ENCODE data around the gene RAB36. TPM values are rescaled to one million over a fixed set of nuclear protein-coding genes. Genes with fewer than 3 reads are reported as not detected.

Gene RAB36
- total RNA-seq, 1 donor from 2014 or later: 0.35 TPM

DNA sequence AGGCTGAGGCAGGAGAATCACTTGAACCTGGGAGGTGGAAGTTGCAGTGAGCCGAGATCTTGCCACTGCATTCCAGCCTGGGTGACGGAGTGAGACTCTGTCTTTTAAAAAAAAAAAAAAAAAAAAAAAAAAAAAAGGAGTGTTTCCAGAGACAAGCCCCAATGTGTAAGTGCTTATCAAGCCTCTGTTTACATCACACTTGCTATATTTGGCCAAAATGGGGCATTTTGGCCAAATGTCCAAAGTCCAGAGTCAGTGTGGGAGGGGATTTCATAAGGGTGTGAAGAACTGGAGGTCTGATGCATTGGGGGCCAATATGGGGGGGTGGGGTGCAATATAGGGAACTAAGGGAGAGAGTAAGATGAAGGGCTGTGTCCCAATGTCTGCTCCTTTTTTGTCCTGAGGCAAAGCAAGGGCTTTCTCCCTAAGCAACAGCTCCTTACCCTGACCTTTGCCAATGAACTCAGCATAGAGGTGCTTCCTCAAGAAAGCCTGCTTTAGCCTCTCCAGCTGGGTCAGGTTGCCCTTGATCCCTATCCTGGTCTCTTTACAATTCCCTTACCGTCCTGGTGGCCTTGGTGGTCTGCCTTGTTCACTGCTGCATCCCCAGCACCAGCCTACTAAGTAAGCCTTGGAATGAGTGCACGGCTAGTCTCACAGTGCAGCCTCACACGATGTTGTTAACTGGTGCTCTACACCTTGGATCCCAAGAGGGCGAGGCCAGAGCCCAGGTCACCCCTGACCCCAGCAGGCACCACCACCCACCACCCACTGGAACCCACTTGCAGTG is 21.0 kb downstream of the RAB36 start:
- no peak for ATAC-seq (ENCODE audit: poor library complexity)
- DNase-seq: no peak
- intact Hi-C loops (cut with DNase I): no loop called here

DNA sequence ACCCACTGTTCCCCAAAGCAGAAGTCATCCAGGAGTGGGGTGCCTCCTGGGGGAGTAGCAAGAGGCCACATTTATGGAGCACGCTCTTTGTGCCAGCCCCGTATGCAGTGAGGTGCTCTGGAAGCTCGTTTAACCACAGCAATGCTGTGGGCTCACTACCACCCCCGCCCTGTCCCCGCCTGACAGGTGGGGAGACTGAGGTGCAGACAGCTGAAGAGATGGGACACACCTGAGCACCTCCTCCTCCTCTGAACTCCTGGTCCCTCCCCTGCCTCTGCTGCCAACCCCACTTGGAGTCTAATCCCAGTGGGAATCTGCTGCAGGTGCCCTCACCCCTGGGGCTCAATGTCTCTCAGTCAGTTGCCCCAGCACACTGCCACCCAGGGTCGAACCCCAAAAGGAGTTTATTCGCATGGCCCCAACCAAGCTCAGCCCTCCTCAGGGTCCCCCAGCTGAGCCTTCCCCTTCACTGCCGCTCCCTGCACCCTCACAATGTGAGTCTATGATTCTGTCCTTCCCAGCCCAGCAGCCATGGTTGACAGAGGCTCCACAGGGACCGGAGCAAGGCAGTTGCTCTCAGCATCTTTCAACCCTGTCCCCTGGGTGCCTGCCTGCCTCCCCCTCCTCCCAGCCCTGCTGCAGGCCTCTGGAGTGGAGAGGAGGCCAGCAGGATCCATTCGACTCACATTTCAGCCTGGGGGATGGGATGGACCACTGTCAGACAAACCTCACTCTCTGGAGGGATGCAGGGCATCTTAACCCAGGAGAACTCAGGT is 21.8 kb downstream of the RAB36 start:
- intact Hi-C loops (cut with DNase I): no loop called here
- no peak for ATAC-seq (ENCODE audit: poor library complexity)
- DNase-seq: no peak

DNA sequence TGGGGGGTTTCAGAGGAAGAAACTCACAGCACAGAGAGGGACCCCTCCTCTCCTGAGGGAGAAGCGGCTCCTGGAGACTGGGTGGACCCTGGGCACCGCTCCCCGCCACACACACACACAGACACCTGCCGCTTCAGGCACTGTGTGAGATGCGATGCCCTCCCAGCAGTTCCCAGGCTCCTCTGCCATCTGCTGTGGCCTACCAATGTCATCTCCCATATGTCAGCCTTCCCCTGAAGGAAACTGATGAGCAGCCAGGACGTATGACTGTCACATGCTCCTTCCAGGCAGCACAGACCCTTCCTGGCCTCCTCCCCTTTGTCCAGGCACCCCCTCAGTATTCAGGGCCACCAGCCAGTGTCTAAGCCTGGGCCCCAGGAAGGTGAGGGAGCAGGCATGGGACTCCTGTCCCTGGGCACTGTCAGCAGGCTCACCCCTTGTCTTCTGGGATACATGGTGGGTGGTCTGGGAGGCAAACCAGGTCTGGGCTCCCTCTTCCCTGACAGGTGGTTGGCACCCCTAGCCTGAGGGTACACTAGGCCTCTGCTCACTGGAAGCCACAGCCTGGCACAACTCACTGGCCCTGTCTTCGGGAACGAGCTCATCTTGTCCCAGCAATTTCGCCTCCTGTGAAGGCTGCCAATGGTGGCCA is 23.2 kb downstream of the RAB36 start:
- intact Hi-C loops (cut with DNase I): no loop called here
- DNase-seq (no peak), ATAC-seq (ENCODE audit: poor library complexity) (no peak)

DNA sequence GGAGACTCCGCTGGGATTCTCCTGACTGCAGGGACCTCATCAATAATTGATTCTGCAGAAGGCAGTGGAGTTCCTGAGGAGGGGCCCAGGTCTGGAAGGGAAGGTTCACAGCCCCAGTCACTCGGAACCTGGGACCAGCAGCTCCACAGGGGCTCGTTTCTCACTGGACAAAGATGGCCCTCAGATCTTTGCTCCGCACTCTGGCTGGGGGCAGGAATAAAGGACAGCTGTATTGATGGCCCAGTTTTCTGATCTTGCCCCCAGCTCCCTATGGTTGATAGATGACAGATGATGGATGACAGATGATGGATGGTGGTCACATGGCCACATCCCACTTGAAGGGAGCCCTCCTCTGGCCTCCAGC is 23.7 kb downstream of the RAB36 start:
- DNase-seq (no peak), ATAC-seq (ENCODE audit: poor library complexity) (no peak)
- intact Hi-C loops (cut with DNase I): no loop called here

DNA sequence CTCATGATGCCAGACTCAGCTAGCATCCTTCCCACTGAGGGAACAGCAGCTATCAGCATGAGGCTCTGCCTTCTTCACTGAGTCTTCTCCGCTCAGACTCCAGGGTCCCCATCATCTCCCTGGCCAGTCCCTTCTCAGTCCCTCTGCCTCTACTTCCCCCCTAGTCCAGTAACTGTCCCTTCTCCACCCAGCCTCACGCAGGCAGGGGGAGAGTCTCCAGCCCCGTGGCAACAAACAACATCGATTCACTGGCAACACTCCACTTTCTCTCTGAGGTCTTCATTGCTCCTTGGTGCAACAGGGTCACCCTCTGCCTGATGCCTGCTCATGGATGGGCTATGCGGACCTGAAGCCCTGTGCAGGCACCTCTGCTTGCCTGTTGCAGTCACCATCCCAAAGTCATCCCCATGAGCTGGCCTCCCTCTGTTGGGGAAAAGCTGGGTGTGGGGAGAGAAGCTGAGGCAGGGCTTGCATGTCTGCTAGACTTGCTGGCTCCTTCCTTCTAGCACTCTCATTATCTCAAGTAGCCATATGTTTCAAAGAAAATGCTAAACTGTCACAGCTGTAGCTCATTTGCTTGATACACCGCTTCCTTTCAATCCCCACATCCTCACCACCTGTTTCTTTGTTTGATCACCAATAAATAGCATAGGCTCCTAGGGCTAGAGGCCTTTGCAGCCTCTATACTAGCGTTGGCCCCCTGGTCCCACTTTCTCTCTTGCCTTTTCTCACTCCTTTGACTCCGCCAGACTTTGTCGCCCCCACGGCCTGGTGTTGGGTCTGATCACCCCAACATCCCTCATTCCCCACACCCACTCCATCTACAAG is 30.8 kb downstream of the RAB36 start:
- DNase-seq (no peak), ATAC-seq (ENCODE audit: poor library complexity) (no peak)
- intact Hi-C loops (cut with DNase I): loop anchor here (2.0 to 10.0 kb wide), 2 partner anchors 107 to 209 kb away; no protein-coding TSS in a partner anchor

DNA sequence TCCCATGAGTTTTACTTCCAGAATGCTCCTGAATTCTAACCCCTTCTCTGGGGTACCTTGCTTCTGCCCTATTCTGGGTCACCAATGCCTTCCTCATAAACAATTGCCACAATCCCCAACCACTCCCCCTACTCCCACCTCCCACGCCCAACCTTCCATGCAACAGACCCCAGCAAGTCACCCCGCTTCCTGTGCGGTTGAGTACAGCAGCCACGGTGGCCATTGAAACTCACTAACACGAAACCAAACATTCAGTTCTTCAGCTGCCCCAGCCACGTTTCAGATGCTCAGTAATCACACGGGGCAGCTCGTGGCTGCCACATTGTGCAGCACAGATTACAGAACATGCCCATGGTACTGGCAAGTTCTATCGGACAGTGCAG is 31.4 kb downstream of the RAB36 start:
- no peak for ATAC-seq (ENCODE audit: poor library complexity)
- intact Hi-C loops (cut with DNase I): loop anchor here (2.0 to 10.0 kb wide), 2 partner anchors 106 to 208 kb away; no protein-coding TSS in a partner anchor
- no peak for DNase-seq

DNA sequence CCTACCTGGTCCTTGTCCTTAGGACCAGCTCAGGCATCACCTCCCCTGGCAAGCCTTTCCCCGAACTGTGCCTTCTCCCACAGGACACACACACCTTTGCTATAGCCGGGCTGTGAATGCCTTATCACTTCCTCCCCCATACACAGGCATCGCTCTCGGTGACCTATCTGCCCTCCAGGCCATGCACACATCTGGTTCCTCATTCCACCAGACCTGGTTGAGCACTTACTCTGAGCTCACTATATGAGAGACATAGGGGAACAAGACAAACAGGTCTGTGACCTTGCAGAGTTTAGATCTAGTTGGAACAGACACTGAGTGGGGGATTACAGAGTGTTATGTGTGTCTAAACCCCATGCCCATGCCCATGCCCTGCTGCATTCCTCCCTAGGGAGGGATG is 31.9 kb downstream of the RAB36 start:
- intact Hi-C loops (cut with DNase I): loop anchor here (2.0 to 10.0 kb wide), 2 partner anchors 106 to 208 kb away; no protein-coding TSS in a partner anchor
- ATAC-seq (ENCODE audit: poor library complexity) (no peak), DNase-seq (no peak)

DNA sequence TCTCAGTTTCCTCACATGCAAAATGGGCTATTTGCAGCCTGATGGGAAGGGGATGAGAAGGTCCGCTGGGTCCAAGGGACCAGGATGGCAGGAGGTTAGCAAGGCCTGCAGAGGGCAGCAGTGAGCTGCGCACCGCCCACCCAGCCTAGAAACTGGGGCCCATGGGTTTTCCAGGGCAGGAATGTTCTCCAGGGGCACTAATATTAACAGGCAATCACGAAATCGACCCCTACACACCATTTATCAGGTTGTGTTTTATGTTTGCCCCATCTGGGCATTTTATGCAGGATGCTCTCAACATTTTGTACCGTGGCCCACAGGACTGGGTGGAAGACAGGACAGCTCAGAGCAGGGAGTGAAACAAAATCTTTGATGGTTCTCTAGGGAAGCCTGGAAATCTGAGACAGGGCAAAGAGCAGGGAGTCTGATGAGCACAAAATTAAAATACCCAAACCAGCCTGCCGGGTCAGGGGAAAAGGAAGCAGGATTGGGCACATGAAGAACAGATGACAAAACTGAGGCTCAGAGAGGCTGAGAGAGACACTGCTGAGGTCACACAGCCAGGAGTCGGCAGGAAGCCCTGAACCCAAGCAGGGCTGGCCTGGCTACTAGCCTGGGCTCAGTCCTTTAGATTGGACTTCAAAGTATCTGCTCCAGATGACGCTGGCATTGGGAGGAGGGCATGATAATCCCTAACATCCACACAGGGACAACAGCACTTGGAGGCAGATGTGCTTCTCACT is 33.4 kb downstream of the RAB36 start:
- ATAC-seq (ENCODE audit: poor library complexity) (peak; percentile 72), DNase-seq (peak; percentile 78)
- intact Hi-C loops (cut with DNase I): loop anchor here (10.0 kb wide), 1 partner anchor 206 kb away; no protein-coding TSS in a partner anchor

DNA sequence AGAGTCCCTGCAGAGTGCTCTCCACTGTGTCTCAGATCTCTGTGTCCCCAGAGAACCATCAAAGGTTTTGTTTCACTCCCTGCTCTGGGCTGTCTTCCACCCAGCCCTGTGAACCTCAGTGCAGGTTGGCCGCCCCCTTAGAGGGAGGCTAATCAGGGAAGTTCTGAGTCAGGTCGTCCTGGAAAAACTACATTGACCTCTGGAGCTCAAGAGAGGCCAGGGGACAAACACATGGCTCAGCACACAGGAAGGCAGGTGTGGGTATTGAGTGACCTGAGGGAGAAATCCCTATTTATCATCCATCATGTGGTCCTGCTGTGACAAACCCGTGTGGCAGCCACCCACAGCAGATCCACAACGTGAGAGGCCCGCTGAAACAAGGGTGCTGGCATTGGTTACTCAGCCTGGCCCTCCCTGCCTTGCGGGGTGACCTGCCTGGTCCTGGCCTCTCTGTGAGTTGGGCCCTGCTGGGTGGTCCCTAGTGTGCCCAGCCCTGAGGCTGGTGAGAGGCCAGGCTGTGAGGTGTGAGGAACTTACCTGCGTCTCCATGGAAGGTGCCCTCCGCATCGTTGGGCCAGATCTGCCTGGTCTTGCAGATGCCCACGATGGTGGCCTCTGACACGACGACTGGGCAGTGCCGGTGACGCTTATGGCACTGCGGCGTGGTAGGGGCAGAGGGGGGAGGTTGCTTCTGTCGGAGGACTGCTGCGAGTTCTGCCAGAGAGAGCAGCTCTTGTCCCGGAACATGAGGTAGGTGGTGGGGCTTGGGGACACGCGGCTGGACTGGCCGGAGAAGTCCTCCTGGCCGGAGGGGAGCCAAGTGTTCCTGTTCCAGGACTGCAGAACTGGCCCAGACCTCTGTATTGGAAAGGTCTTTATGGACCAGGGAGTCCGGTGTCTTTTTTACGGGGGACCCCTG is 34.4 kb downstream of the RAB36 start:
- DNase-seq (peak; percentile 62), ATAC-seq (ENCODE audit: poor library complexity) (peak; percentile 33)
- intact Hi-C loops (cut with DNase I): loop anchor here (5.0 to 10.0 kb wide), 2 partner anchors 43 to 205 kb away; no protein-coding TSS in a partner anchor

DNA sequence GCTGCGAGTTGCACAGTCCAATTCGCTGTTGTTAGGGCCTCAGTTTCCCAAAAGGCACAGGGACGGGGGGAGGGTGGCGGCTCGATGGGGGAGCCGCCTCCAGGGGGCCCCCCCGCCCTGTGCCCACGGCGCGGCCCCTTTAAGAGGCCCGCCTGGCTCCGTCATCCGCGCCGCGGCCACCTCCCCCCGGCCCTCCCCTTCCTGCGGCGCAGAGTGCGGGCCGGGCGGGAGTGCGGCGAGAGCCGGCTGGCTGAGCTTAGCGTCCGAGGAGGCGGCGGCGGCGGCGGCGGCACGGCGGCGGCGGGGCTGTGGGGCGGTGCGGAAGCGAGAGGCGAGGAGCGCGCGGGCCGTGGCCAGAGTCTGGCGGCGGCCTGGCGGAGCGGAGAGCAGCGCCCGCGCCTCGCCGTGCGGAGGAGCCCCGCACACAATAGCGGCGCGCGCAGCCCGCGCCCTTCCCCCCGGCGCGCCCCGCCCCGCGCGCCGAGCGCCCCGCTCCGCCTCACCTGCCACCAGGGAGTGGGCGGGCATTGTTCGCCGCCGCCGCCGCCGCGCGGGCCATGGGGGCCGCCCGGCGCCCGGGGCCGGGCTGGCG is 35.1 kb downstream of the RAB36 start, which contains the start of gene BCR:
Gene BCR, plus strand, starts transcription at position 209 of the 592 bp plus-strand sequence. CDS start 452 bp downstream, outside the sequence.
- intact Hi-C loops (cut with DNase I): loop anchor here (5.0 kb wide), 1 partner anchor 42 kb away; no protein-coding TSS in a partner anchor
- ATAC-seq (ENCODE audit: poor library complexity): peak; percentile 92

DNA sequence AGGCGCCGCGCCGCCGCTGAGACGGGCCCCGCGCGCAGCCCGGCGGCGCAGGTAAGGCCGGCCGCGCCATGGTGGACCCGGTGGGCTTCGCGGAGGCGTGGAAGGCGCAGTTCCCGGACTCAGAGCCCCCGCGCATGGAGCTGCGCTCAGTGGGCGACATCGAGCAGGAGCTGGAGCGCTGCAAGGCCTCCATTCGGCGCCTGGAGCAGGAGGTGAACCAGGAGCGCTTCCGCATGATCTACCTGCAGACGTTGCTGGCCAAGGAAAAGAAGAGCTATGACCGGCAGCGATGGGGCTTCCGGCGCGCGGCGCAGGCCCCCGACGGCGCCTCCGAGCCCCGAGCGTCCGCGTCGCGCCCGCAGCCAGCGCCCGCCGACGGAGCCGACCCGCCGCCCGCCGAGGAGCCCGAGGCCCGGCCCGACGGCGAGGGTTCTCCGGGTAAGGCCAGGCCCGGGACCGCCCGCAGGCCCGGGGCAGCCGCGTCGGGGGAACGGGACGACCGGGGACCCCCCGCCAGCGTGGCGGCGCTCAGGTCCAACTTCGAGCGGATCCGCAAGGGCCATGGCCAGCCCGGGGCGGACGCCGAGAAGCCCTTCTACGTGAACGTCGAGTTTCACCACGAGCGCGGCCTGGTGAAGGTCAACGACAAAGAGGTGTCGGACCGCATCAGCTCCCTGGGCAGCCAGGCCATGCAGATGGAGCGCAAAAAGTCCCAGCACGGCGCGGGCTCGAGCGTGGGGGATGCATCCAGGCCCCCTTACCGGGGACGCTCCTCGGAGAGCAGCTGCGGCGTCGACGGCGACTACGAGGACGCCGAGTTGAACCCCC is 35.8 kb downstream of the RAB36 start:
- intact Hi-C loops (cut with DNase I): loop anchor here (5.0 kb wide), 1 partner anchor 41 kb away; no protein-coding TSS in a partner anchor
- DNase-seq: peak; percentile 55
- ATAC-seq (ENCODE audit: poor library complexity): no peak

More for the DNA sequence above, 35.1 kb downstream of the RAB36 start, which contains the start of gene BCR:
- DNase-seq: peak; percentile 89

DNA sequence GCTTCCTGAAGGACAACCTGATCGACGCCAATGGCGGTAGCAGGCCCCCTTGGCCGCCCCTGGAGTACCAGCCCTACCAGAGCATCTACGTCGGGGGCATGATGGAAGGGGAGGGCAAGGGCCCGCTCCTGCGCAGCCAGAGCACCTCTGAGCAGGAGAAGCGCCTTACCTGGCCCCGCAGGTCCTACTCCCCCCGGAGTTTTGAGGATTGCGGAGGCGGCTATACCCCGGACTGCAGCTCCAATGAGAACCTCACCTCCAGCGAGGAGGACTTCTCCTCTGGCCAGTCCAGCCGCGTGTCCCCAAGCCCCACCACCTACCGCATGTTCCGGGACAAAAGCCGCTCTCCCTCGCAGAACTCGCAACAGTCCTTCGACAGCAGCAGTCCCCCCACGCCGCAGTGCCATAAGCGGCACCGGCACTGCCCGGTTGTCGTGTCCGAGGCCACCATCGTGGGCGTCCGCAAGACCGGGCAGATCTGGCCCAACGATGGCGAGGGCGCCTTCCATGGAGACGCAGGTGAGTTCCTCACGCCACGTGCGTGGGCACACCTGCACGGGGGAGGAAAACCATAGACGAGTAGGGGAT is 36.5 kb downstream of the RAB36 start:
- ATAC-seq (ENCODE audit: poor library complexity): no peak
- intact Hi-C loops (cut with DNase I): loop anchor here (5.0 kb wide), 1 partner anchor 40 kb away; no protein-coding TSS in a partner anchor
- no peak for DNase-seq

DNA sequence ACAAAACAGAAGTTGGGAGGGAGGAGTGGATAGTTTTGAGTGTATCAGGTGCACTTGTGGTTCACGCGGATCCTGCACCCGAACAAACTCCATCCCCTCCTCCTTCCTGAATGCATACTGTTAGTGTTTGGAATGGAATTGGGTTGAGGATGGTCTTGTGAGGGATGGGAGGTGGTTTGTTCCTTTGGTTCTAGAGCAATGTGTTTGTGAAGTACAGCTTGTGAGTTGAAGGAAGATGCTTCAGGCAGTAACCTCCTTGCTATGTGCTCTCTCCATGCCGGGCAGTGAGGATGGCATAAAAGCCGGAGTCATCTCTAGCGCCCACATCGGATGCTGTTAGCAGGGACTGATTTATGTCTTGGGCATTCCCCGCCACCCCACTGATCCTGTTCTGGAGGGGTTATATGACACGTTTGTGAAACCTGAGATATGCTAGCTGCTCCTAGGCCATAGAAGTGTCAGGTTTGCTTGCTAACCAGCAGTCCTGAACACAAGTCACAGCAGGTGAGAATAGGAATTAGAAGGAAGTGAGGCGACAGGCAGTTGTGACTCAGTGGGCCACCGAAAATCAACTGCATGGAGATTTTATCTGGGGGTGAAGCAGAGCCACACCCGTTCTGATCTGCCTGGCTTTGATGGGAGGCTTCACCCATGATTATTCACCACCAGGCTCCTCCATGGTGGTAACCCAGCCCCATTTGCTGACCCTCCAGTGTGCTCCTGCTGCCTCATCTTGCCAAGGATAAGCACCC is 37.2 kb downstream of the RAB36 start:
- no peak for ATAC-seq (ENCODE audit: poor library complexity)
- DNase-seq: no peak
- intact Hi-C loops (cut with DNase I): loop anchor here (5.0 kb wide), 1 partner anchor 40 kb away; no protein-coding TSS in a partner anchor

DNA sequence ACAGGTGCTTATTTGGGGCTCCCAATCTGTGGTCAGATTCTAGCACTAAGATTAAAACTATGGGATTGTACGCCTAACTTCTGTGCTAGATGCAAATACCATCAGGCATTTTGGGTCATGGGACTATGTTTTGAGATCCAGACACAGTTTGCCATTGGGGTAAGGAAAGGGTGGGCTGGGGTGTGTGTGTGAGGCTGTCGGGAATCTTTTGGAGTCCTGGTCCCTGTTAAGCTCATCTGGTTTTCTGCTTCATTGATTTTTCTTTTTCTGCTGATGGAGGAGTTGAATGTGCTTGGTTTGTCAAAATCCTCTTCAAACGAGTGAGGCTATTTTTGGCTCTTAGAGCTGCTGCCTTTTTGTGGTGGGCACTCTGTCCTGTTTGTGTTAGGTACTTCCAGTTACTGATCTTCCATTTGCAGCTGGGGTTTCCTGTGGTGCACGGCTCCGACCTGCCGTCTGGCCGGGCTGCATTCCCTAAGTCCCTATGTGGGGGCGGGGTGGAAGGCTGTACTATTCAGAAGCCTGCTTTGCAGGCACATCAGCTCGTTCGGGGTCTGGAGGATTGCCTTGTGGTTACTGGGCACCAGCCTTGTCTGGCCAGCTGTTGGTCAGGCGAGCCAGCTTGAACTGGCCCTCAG is 37.9 kb downstream of the RAB36 start:
- intact Hi-C loops (cut with DNase I): loop anchor here (5.0 kb wide), 1 partner anchor 39 kb away; no protein-coding TSS in a partner anchor
- peak; percentile 64 for DNase-seq
- ATAC-seq (ENCODE audit: poor library complexity): no peak

Data from Right ventricle myocardium superior (tissue), 1 donor.